Measurements from ENCODE around the gene ABI2.

GRCh38 chr2:203383038-203383437, 54.8 kb downstream of the ABI2 start:
- TF ChIP-seq CTCF (IDR thresholded peaks at IDR 0.05; ENCODE audit: insufficient read depth, low read length, poor library complexity, severe bottlenecking): no peak
- TF ChIP-seq EZH2phosphoT487 (conservative IDR thresholded peaks at IDR 0.05; ENCODE audit: low read length): no peak

Measured in SU-DHL-6 (cell line).